GM19463 (cell line): ENCODE measurements around the gene ANK3.

ENCODE experiments used
- ATAC-seq: cut with Tn5 transposase; IDR thresholded peaks from one replicate; pipeline ENCODE4 v1.9.1; 2021; ENCODE audit warnings: mild to moderate bottlenecking, moderate library complexity; ENCODE audit not compliant: unreplicated experiment

ANK3 gene

GRCh38 chr10:60003651-60004523, 385.8 kb downstream of the ANK3 start:
- ATAC-seq, result no peak

GRCh38 chr10:60000747-60001146, 388.9 kb downstream of the ANK3 start:
- ATAC-seq, result no peak

- ATAC-seq, result no peak
Observed at GRCh38 chr10:59997827-59998525, 391.7 kb downstream of the ANK3 start.

- ATAC-seq, result no peak
Observed at GRCh38 chr10:59995862-59996261, 393.8 kb downstream of the ANK3 start.

GRCh38 chr10:59993931-59994330, 395.7 kb downstream of the ANK3 start:
- ATAC-seq, result no peak

GRCh38 chr10:59991661-59992060, 398.0 kb downstream of the ANK3 start:
- peak; percentile 71 for ATAC-seq

GRCh38 chr10:59991117-59991516, 398.6 kb downstream of the ANK3 start:
- ATAC-seq, result no peak

GRCh38 chr10:59985639-59986038, 404.0 kb downstream of the ANK3 start:
- no peak for ATAC-seq

GRCh38 chr10:59984415-59984814, 405.3 kb downstream of the ANK3 start:
- no peak for ATAC-seq

- ATAC-seq, result no peak
Observed at GRCh38 chr10:59980356-59980755, 409.3 kb downstream of the ANK3 start.

- no peak for ATAC-seq
Observed at GRCh38 chr10:59977486-59977885, 412.2 kb downstream of the ANK3 start.

- ATAC-seq, result no peak
Observed at GRCh38 chr10:59976909-59977308, 412.8 kb downstream of the ANK3 start.
